Measurements from ENCODE around the gene MYEOV. TPM values are rescaled to one million over a fixed set of nuclear protein-coding genes. Genes with fewer than 3 reads are reported as not detected.

MYEOV gene
- total RNA-seq, 4 donors from 2014 or later: not detected

- Histone ChIP-seq H3K27ac (no peak overlapping the region), H3K36me3 (no peaks in the 10 kb centered on the region), H3K9me3 (no peaks in the 10 kb centered on the region), H3K4me1 (peaks cover 0 to 42% (median 27%) of the 10 kb centered on the region in 3 donors), H3K4me3 (no peak overlapping the region), H3K27me3 (peaks cover 18% of the 10 kb centered on the region)
- no CpG with 5 or more reads among the region's 8 CpGs for WGBS, 2 donors (ENCODE audit: low coverage in 1 of 2)
- TF ChIP-seq POLR2AphosphoS5 (IDR thresholded peaks at IDR 0.05) (no peak), EP300 (IDR thresholded peaks at IDR 0.05) (no peak), CTCF (IDR thresholded peaks at IDR 0.05) (no peak), POLR2A (IDR thresholded peaks at IDR 0.05) (no peak)
- no peak for ATAC-seq
Measured at GRCh38 chr11:69294571-69295078, 670 bp downstream of the MYEOV start.

- TF ChIP-seq POLR2A (IDR thresholded peaks at IDR 0.05): no peak
- no peak for TF ChIP-seq CTCF (IDR thresholded peaks at IDR 0.05)
- TF ChIP-seq POLR2AphosphoS5 (IDR thresholded peaks at IDR 0.05): no peak
- no peak for TF ChIP-seq EP300 (IDR thresholded peaks at IDR 0.05)
- H3K27me3 ChIP-seq: peaks cover 18% of the 10 kb centered on the region
- H3K27ac ChIP-seq: no peak overlapping the region
- whole genome bisulfite sequencing, 2 donors (ENCODE audit: low coverage in 1 of 2): 91 to 100% methylated on average over 5 to 15 of the region's 31 CpGs
- no peaks in the 10 kb centered on the region for H3K36me3 ChIP-seq
- H3K9me3 ChIP-seq: no peaks in the 10 kb centered on the region
- no peak for ATAC-seq
- peaks cover 0 to 48% (median 27%) of the 10 kb centered on the region in 3 donors for H3K4me1 ChIP-seq
- H3K4me3 ChIP-seq: no peak overlapping the region
Measured at GRCh38 chr11:69295079-69295994, 1.4 kb downstream of the MYEOV start.

GRCh38 chr11:69295995-69296889 is 2.3 kb downstream of the MYEOV start:
- ATAC-seq: peak; percentile 62
- TF ChIP-seq POLR2AphosphoS5 (IDR thresholded peaks at IDR 0.05) (no peak), EP300 (IDR thresholded peaks at IDR 0.05) (no peak), POLR2A (IDR thresholded peaks at IDR 0.05) (no peak), CTCF (IDR thresholded peaks at IDR 0.05) (no peak)
- Histone ChIP-seq H3K27ac (peak overlapping the region in 2 of 4 donors; percentile 76 to 81), H3K9me3 (no peaks in the 10 kb centered on the region), H3K27me3 (peaks cover 14% of the 10 kb centered on the region), H3K4me3 (no peak overlapping the region), H3K4me1 (peaks cover 0 to 48% (median 27%) of the 10 kb centered on the region in 3 donors), H3K36me3 (no peaks in the 10 kb centered on the region)
- 89% methylated on average over 6 to 10 of the region's 18 CpGs for WGBS, 2 donors (ENCODE audit: low coverage in 1 of 2)

- peaks cover 10% of the 10 kb centered on the region for H3K27me3 ChIP-seq
- peak overlapping the region in 1 of 2 donors; percentile 30 for H3K4me3 ChIP-seq
- H3K36me3 ChIP-seq: no peaks in the 10 kb centered on the region
- H3K27ac ChIP-seq: peak overlapping the region in 3 of 4 donors; percentile 76 to 84 (median 81)
- 5 to 21% methylated on average over 4 to 10 of the region's 18 CpGs for whole genome bisulfite sequencing, 2 donors (ENCODE audit: low coverage in 1 of 2)
- peaks cover 0 to 48% (median 27%) of the 10 kb centered on the region in 3 donors for H3K4me1 ChIP-seq
- ATAC-seq: peak; percentile 78
- no peaks in the 10 kb centered on the region for H3K9me3 ChIP-seq
- TF ChIP-seq CTCF (IDR thresholded peaks at IDR 0.05) (no peak), POLR2AphosphoS5 (IDR thresholded peaks at IDR 0.05) (peak; percentile 54)
Measured at GRCh38 chr11:69296890-69297786, 3.2 kb downstream of the MYEOV start.
